G401 (cell line): Measurements from ENCODE around the gene AGAP3. TPM values are rescaled to one million over a fixed set of nuclear protein-coding genes. Genes with fewer than 3 reads are reported as not detected.

Experiments
- DNase-seq: peaks from one replicate; pipeline ENCODE4 v3.0.0-alpha.2; 2015; ENCODE audit warnings: low spot score
- in situ Hi-C: cut with HindIII; loops from 2 replicates; pipeline ENCODE4 v1.10.0; 2016; ENCODE audit warnings: low sequenced_read_pairs, mixed read lengths
- total RNA-seq: library from RNA; depleted of rRNA; stranded (reverse); fragments of >200 nt; shearing (Covaris generic); gene quantifications from 2 replicates; pipeline ENCODE4 v1.2.3, GENCODE V29; 2014

Gene AGAP3
- total RNA-seq, 1 experiment from 2014 or later, result 51.9 TPM

DNA sequence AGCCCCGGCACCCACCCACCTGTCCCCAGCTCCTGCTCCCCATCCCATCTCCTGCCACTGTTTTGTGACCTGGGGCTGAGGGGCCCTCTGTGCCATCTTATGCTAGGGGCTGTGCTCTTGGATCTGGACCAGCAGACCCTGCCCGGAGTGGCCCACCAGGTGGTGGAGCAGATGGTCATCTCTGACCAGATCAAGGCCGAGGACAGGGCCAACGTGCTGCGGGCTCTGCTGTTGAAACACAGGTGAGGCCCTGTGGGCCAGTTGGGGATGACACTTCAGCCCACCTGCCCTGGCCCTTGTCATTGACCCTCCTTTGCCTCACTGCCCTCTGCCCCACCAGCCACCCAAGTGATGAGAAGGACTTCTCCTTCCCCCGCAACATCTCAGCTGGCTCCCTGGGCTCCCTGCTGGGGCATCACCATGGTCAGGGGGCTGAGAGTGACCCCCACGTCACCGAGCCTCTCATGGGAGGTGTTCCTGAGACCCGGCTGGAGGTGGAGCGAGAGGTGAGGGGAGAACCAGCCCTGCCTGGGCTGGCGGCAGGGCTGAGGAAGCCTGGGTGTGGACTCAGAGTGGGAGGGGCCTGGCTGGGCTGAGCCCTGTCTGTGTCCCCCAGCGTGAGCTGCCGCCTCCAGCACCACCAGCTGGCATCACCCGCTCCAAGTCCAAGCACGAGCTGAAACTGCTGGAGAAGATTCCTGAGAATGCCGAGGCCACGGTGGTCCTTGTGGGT is 16.3 kb upstream of the AGAP3 start:
- in situ Hi-C loops, result no loop called here
- DNase-seq, result no peak

DNA sequence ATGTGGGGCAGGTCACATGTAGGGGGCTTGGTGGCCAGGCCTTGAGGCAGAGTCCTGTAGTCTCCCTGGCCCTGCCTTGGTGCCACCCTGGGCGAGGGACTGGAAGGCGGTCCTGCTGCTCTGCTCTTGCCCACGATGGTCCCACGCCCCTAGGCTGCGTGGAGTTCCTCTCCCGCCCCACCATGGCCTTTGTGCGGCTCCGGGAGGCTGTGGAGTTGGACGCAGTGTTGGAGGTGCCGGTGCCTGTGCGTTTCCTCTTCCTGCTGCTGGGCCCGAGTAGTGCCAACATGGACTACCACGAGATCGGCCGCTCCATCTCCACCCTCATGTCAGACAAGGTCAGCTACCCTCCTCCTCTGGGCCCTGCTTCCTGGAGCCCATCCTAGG is 15.7 kb upstream of the AGAP3 start:
- in situ Hi-C loops, result no loop called here
- DNase-seq, result no peak

DNA sequence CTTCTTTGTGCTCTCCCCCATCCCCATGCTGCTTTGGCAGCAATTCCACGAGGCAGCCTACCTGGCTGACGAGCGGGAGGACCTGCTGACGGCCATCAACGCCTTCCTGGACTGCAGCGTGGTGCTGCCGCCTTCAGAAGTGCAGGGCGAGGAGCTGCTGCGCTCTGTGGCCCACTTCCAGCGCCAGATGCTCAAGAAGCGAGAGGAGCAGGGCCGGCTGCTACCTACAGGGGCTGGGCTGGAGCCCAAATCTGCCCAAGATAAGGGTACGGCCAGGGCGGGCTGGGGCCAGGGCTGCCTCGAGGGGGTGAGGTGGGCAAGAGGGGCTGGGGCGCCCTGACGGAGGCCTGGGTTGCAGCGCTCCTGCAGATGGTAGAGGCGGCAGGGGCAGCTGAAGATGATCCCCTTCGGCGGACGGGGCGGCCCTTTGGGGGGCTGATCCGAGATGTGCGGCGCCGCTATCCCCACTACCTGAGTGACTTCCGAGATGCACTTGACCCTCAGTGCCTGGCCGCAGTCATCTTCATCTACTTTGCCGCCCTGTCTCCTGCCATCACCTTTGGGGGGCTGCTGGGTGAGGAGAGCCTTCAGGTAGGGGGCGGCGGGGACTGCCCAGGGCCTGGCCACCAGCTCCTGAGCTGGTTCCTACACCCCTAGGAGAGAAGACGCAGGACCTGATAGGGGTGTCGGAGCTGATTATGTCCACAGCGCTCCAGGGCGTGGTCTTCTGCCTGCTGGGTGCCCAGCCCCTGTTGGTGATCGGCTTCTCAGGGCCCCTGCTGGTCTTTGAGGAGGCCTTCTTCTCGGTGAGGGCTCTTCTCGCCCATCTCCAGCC is 15.0 kb upstream of the AGAP3 start:
- no peak for DNase-seq
- in situ Hi-C loops, result no loop called here

DNA sequence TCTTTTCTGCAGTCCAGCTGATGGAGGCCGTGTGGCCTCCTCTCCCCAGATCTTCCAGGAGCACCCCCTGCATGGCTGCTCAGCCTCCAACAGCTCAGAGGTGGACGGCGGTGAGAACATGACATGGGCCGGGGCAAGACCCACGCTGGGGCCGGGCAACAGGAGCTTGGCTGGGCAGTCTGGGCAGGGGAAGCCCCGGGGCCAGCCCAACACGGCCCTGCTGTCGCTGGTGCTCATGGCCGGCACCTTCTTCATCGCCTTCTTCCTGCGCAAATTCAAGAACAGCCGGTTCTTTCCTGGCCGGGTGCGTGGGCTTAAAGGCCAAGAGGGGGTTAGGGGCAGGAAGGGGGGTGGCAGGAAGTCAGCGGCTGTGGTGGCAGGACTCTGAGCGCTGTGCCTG is 12.3 kb upstream of the AGAP3 start:
- in situ Hi-C loops, result no loop called here
- no peak for DNase-seq

DNA sequence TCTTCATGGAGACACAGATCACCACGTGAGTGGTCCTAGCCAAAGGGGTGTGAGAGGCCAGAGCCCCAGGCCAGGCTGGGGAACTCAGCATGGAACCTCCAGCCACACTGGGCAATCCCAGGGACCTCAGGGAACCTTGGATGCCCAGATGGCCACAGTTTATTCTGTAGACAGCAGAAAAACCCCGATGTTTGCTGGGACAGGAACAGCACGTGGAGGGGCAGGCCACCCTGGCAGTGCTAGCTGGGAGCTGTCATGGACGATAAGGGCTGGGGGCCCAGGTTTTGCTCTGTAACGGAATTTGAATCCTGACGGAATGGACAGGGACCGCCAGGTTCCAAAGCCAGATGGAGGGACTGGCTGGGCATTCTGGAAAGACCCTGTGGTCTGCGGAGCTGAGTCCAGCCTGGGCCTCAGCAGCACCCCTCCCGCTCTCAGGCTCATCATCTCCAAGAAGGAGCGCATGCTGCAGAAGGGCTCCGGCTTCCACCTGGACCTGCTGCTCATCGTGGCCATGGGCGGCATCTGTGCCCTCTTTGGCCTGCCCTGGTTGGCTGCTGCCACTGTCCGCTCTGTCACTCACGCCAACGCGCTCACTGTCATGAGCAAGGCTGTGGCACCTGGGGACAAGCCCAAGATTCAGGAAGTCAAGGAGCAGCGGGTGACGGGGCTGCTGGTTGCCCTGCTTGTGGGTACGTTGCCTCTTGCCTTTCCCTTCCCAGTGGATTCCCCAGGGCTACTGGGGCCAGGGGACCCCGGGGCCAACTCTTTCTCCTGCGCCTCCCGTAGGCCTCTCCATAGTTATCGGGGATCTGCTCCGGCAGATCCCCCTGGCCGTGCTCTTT is 11.2 kb upstream of the AGAP3 start:
- DNase-seq, result no peak
- in situ Hi-C loops, result no loop called here

DNA sequence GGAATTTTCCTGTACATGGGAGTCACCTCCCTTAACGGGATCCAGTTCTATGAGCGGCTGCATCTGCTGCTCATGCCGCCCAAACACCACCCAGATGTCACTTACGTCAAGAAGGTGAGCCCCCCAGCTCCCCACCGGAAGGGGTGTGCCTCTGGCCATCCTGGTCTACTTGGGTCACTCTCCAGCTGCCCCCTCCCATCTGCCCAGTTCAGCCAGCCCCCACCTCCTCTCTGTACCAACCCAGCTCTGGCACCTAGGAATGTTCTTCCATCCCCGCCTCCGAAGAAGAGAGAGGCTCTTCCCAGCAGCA is 10.7 kb upstream of the AGAP3 start:
- in situ Hi-C loops, result no loop called here
- DNase-seq, result no peak

DNA sequence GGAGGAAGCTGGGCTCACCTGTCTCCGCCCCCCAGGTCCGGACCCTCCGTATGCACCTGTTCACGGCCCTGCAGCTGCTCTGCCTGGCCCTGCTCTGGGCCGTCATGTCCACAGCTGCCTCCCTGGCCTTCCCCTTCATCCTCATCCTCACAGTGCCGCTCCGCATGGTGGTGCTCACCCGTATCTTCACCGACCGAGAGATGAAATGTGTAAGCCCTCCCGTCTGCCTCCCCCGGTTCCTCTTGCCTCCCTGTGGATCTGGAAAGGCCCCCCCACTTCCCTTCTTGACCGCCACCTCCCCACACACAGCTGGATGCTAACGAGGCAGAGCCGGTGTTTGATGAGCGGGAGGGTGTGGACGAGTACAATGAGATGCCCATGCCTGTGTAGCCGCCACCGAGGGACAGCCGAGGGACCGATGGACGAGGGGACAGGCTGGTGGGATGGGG is 10.3 kb upstream of the AGAP3 start:
- in situ Hi-C loops, result no loop called here
- no peak for DNase-seq

DNA sequence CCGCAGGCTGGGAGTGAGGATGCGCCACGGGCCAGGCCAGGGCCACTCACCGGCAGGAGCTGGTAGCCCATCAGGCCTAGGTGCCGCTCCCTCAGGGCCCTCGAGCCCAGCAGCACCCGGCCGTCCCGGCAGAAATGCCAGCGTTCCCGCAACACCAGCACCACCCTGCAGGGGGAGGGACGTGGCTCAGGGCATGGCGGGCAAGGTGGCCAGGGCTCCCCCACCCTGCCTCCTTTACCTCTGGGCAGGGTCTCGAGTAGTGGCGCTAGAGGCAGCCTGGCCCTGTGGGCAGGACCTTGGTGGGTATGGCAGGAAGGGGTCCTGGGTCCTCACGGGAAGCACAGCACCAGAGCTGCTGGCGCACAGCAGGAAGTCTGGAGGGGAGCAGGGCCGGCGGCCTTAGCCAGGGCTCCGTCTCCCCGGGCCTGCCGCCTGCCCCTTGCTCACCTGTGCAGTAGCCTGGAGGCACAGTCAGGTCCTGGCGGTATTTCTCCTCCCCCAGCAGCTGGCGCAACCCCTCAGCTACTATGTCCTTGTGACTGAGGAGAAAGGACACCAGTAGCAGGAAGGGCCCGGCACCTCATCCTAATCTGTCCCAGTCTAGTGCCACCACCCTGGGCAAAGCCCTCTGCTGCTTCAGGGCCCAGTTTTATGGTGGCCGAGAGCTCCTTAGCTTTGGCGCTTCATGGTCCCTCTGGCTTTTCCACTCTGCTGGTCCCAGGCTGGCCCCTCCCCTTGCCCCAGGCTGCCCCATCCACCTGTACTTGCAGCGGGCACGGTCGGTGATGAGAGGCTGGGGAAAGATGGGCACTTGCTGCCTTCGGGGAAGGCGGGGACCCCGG is 9.2 kb upstream of the AGAP3 start:
- in situ Hi-C loops, result no loop called here
- DNase-seq, result no peak

DNA sequence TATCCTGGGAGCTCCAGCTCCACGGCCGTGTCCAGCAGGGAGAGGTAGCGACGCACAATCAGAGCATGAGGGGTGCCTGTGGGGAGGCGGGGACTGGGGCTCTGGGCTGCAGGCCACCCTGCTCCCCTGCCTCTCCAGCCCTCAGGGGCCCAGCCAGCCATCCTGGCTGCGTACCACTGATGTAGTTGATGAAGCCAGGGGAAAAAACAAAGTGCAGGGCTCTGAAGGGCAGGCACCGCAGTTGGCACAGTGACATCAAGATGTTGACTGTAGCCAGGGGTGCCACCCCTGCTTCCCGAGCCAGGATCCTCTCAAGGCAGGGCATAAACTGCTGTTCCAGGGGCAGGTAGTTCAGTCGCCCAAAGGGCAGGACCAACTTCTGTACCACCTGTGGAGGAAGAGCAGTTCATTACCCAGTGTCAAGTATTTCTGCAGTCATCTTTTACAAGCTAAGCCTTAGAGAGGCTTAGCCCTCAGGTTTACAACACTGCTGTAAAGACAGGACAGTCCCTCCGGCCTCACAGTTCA is 8.5 kb upstream of the AGAP3 start:
- in situ Hi-C loops, result no loop called here
- DNase-seq, result no peak

DNA sequence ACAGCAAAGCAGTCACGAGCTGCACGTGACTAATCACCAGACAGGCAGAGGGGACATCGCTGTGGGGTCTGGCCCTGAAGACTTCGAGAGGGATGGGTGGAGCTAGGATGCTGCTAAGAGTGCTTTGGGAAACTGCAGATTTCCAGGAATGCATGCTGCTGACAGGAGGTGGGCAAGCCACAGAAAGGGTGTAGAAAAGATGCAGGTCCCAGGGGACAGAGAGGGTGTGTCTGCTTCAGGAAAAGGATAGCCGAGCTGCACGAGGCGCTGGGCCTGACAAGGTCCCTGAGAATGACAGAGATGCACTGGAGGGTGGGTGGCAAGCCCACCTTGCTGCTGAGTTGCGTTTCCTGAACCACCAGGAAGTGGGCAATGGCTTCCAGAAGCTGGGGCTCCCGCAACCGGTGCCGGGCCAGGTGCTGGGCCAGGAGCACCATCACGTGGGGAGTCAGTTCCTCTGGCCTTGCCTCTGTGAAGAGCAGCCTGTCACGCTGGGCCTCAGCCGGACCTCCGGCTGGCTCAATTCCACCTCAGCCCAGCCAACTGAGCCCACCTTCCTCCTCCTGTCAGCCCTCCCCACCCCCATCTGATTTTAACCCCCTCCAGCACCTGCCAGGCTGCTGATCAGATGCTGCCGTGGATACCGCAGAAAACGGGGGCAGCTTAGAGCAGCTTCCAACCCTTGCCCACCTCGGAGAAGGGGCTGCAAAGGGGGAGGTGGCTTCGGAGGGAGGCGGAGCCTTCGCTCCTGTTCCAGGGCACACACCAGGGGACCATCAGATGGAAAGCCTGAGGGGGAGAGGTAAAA is 7.8 kb upstream of the AGAP3 start:
- in situ Hi-C loops, result no loop called here
- peak; percentile 69 for DNase-seq

DNA sequence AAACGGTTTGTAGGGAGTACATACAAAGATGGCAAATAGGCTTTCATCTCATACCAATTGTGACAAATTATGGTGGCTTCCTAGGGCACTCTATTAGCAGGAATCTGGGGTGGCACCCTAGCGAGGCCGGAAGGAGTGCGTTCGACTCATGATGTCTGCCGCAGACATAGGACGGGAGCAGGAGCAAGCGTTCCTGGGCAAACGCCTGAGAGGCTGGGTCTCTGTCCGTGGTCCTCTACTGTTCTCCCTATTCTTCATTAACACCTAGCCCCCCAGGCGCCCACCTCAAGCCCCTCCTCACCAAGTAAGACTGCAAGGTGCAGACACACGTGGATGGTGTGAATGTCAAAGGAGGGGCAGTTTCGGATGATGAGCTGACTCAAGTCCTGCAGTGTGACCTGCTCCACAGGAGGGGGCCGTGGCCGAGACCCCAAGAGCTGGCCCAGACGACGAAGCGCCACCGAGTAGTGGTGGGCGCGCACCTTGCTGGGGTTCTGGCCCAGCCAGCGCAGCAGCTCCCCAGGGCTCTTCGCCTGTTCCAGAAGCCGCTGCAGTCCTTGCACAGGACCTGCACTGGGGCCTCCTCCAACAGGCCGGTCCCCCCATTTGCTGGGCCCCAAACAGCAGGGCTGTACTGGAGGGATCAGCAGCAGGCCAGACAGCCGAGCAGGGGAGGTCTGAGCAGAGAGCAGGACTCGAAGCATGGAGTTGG is 6.9 kb upstream of the AGAP3 start:
- in situ Hi-C loops, result no loop called here
- no peak for DNase-seq

DNA sequence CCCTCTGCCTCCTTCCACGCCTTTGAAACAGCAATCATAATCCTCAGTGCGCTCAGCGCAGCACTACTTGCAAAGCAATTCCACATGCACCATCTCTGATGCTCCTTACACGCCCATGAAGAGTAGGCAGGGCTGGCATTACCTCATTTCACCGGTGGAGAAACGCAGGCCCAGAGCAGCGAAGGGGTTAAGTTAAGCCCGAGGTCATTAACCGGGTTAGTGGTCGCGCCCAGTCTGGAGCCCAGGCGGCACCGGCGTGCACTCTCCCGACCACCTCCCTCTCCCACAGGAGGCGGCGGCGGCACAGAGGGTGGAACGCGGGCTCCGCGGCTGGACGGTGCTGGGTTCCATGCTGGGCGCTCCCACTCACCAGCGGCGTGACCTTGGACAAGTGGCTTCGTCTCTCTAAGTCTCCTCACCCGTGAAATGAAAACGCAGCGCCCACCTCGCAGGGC is 6.2 kb upstream of the AGAP3 start:
- in situ Hi-C loops, result no loop called here
- no peak for DNase-seq

DNA sequence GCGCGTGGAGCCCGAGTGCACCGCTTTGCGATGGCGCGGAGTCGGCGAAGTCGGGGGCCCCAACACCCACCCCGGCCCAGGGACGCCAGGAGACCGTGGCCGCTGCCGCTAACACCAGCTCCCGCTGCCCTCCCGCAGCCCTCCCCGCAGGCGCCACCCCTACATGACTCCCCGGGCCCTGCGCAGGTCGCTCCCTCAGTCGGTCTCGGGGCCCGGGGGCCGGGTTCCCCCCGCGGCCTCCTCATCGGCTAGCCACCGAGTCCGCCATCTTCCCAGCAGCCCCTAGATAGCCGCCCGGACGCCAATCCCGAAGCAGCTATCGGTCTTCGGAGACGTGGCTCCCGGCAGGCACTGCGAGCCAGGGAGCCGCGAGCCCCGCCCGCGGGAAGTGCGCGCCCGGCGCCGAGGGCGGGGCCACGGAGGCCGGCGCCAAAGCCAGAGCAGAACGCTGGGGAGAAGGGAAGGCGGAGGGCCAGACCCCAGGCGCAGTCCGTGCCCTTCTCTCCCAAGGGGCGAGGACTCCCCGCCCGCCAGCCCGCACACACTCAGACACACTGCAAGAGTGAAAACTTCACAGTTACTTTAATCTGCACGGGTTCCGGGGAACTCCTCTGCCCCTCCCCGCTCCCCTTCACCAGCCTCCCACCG is 5.6 kb upstream of the AGAP3 start, which contains the start of gene FASTK:
FASTK (minus strand) TSS at position 288 of the 648 bp plus-strand sequence; CDS start at position 245, 43 bp downstream.
- peak; percentile 93 for DNase-seq
- in situ Hi-C loops, result no loop called here

DNA sequence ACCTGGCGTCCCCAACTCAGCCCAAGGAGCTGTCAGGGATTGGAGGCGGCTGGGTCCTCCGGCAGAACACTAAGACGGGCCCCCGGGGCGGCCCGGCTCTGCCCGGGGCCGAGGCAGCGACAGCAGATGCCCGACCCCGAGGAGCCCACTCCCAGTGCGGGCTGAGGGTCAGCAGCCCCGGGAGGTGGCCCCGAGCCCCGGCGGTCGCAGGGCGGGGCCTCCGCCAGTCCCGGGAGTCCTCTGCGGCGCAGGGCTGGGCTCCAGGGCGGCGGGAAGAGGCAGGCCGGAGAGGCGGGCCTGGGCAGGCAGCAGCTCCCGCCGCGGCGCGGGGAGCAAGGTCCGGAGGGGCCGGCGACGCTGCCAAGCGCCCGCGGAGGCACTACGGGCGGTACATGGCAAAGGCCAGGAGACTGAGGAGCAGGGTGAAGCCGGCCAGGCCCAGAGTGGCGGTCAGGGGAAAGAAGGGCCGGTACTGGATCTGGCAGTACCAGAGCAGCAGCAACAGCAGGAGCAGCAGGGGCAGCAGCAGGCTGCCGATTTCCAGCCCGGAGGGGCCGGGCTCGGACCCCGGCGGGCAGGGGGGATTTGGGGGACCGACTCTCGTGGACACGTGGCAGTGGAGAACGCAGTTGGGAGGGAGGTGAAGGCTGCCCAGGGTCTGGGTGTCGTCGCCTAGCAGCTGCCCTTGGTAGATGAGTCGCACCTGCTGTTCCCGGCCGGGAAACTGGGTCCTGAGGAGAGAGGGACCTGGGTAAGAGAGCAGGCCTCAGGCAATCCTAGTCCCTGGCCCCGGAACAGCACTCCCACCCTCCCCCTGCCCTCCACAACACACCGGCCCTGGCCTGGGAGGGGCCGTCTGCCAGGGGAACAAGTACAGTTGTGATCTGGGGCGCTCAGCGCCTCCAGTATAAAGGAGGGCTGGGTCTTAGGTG is 4.8 kb upstream of the AGAP3 start:
- in situ Hi-C loops, result no loop called here
- DNase-seq, result no peak

DNA sequence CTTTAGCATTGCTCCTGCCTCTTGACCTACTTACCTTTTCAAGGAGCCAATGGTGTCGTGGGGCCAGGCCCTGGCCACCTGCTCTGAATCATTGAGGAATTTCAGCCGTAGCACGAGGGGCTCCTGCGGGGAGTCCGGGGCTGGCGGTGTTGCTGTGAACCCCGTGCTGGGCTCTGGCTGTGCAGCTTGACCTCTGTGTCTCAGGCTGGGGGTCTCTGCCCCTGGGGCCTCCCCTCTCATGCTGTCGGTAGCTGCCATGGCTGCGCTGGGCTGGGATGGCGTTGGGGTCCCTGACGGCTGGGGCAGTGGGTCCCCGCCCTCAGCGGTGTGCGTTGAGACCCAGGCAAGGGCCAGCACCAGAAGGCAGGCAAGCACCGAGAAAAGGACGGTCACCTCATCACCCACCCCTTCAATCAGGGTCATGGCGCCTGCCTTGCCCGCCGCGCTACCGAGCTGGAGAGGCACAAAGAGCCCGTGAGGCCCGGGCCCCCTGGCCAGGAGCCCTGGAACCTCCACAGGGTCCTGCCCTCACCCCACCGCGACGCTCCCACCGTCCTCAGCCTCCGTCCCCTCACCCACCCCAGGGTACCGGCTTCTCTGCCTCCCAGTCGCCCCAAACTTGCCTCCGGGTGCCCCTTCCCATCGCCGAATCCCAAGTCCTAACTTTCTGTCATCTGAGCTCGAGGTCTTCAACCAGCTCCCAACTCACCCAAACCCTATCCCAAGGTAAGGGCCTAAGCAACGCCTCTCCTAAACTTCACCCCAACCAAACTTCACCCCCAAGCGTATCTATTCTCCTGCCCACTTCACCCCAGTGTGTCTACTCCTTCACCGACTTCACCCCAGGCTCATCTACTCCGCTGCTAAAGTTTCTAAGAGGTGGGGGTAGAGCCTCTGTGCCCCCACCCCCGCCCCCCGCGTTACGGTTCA is 3.9 kb upstream of the AGAP3 start:
- in situ Hi-C loops, result no loop called here
- DNase-seq, result no peak
